ENCODE data around the gene LARGE1. TPM values are rescaled to one million over a fixed set of nuclear protein-coding genes. Genes with fewer than 3 reads are reported as not detected.

The LARGE1 gene
- total and polyA plus RNA-seq, 2 of the 13 experiments (the other 11 are each of a cell fraction or from before 2014, with no cell fraction given), result 8.4 to 11.0 TPM

DNA sequence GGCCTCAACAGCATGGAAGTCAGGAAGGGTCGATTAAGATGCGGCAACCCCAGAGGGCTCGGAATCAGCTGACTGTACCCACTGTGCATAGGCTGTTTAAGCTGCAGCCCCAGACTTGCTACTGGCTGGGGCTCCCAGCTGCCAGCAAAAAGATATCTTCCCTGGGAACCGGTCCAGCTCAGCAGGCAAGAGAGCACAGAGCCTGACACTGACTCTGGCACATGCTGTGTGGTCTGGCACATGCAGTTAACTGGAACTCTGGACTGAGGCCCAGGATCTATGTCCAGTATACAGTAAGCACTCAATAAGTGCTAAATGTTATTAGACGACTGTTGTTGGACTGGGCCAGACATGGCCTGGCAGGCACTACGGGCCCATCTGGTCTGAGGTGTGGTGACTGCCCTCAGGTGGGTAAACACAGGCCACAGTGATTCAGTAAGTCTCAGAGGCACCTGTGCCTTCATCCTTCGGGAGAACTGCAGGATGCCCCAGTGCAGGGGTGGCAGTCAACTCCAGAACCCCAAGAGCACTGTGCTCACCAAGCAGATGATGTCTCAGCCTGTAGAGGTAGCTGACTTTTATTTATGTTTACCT, 87.6 kb downstream of the LARGE1 start (continued):
- TF ChIP-seq NRL (CRISPR knock-in tag; IDR thresholded peaks at IDR 0.05; ENCODE audit: borderline replicate concordance), result no peak
- TF ChIP-seq, protein P1, sequence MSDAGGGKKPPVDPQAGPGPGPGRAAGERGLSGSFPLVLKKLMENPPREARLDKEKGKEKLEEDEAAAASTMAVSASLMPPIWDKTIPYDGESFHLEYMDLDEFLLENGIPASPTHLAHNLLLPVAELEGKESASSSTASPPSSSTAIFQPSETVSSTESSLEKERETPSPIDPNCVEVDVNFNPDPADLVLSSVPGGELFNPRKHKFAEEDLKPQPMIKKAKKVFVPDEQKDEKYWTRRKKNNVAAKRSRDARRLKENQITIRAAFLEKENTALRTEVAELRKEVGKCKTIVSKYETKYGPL (CRISPR knock-in tag; IDR thresholded peaks at IDR 0.05), result no peak
- TF ChIP-seq FOXK2 (IDR thresholded peaks at IDR 0.05), result no peak
- no peak for TF ChIP-seq RAD21 (CRISPR knock-in tag; IDR thresholded peaks at IDR 0.05)
- TF ChIP-seq ZNF30 (CRISPR knock-in tag; IDR thresholded peaks at IDR 0.05), result no peak
- TF ChIP-seq, protein P2, sequence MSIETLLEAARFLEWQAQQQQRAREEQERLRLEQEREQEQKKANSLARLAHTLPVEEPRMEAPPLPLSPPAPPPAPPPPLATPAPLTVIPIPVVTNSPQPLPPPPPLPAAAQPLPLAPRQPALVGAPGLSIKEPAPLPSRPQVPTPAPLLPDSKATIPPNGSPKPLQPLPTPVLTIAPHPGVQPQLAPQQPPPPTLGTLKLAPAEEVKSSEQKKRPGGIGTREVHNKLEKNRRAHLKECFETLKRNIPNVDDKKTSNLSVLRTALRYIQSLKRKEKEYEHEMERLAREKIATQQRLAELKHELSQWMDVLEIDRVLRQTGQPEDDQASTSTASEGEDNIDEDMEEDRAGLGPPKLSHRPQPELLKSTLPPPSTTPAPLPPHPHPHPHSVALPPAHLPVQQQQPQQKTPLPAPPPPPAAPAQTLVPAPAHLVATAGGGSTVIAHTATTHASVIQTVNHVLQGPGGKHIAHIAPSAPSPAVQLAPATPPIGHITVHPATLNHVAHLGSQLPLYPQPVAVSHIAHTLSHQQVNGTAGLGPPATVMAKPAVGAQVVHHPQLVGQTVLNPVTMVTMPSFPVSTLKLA (IDR thresholded peaks at IDR 0.05), result no peak

- H3K4me2 ChIP-seq (ENCODE audit: low read depth, low read length), result no peak overlapping the region
- no peak overlapping the region for H3K4me3 ChIP-seq (replicated peaks in 1 of 3; ENCODE audit: insufficient read depth in 1 of 3, low read depth in 2 of 3, low read length in 3 of 3)
- no peak overlapping the region for H2AFZ ChIP-seq (ENCODE audit: low read length)
- POLR2A ChIA-PET, result no interaction called here
- no peak overlapping the region for H3K9ac ChIP-seq (ENCODE audit: insufficient read depth, low read depth, low read length)
- BruUV-seq (replicated peaks), result no TSS peak
- H3K27me3 ChIP-seq (ENCODE audit: control insufficient read depth in 1 of 2, insufficient read depth in 2 of 2, low read length in 2 of 2), result no peaks in the 10 kb centered on the region
- peaks cover 0 to 1% of the 10 kb centered on the region in 2 experiments; a peak in 1 of 5 replicates for H3K36me3 ChIP-seq (replicated peaks in 1 of 2; ENCODE audit: control insufficient read depth in 1 of 2, insufficient read depth in 2 of 2, low read length in 2 of 2)
- no peaks in the 10 kb centered on the region for H4K20me1 ChIP-seq (ENCODE audit: insufficient read depth, low read length)
- 80% methylated on average over 5 of the region's 5 CpGs for WGBS (ENCODE audit: low lambda C conversion rate)
- CTCF ChIA-PET (ENCODE audit: low intra/inter-chr PET ratio, low total read pairs), result no interaction called here
- no peaks in the 10 kb centered on the region for H3K9me3 ChIP-seq (ENCODE audit: low read length)
- intact Hi-C loops (cut with micrococcal nuclease; ENCODE audit: unreplicated experiment), result no loop called here
- DNase-seq (ENCODE audit: low spot score) (no peak), FAIRE-seq (no peak), ATAC-seq (no peak)
- no peak overlapping the region for H3K27ac ChIP-seq (ENCODE audit: extremely low read length, insufficient read depth, low read length)
- no peaks in the 10 kb centered on the region for H3K79me2 ChIP-seq (ENCODE audit: insufficient read depth, low read length)
- in situ Hi-C loops (cut with HindIII; ENCODE audit: extremely low pct_ligation_motif_present, low pct_unique_long_range_greater_than_20kb), result no loop called here
- H3K4me1 ChIP-seq (ENCODE audit: insufficient read depth, low read length), result no peaks in the 10 kb centered on the region
- TF ChIP-seq SRF (IDR thresholded peaks at IDR 0.05; ENCODE audit: low read depth, low read length), result no peak
- TF ChIP-seq HOXA3 (CRISPR knock-in tag; IDR thresholded peaks at IDR 0.05), result no peak
- no peak for TF ChIP-seq SCMH1 (CRISPR knock-in tag; IDR thresholded peaks at IDR 0.05; ENCODE audit: borderline replicate concordance)
- TF ChIP-seq THAP7 (CRISPR knock-in tag; IDR thresholded peaks at IDR 0.05), result no peak
- no peak for TF ChIP-seq ZNF670 (CRISPR knock-in tag; IDR thresholded peaks at IDR 0.05; ENCODE audit: borderline replicate concordance)
- TF ChIP-seq GPBP1L1 (CRISPR knock-in tag; IDR thresholded peaks at IDR 0.05), result no peak
- TF ChIP-seq ZNF143 (CRISPR knock-in tag; IDR thresholded peaks at IDR 0.05), result no peak
- no peak for TF ChIP-seq E2F5 (CRISPR knock-in tag; conservative IDR thresholded peaks at IDR 0.05)
- no peak for TF ChIP-seq ZNF326 (CRISPR knock-in tag; IDR thresholded peaks at IDR 0.05; ENCODE audit: borderline replicate concordance)
- TF ChIP-seq ZSCAN20 (CRISPR knock-in tag; IDR thresholded peaks at IDR 0.05; ENCODE audit: borderline replicate concordance), result no peak
- TF ChIP-seq ZBTB42 (CRISPR knock-in tag; IDR thresholded peaks at IDR 0.05), result no peak
- no peak for TF ChIP-seq CREM (IDR thresholded peaks at IDR 0.05)
- TF ChIP-seq CREM (CRISPR knock-in tag; IDR thresholded peaks at IDR 0.05), result no peak
- no peak for TF ChIP-seq ZMYM2 (CRISPR knock-in tag; IDR thresholded peaks at IDR 0.05)
- no peak for TF ChIP-seq MED13 (CRISPR knock-in tag; IDR thresholded peaks at IDR 0.05)
Observed at GRCh38 chr22:33831651-33832050, 88.6 kb downstream of the LARGE1 start.
